Endothelial cell of umbilical vein (primary cell): ENCODE measurements around the gene DPP6. TPM values are rescaled to one million over a fixed set of nuclear protein-coding genes. Genes with fewer than 3 reads are reported as not detected.

Source experiments
- BruUV-seq: library from RNA; stranded (reverse); fragments of 400-500 nt; replicated peaks from 2 replicates; lab custom pipeline; 2021; lab: Mats Ljungman, UMichigan
- CTCF ChIA-PET: fragments of 300-600, 350-600 bp; sonication (Branson Sonifier 250); formaldehyde crosslinking; loops from one replicate; lab custom pipeline; 2021; ENCODE audit warnings: antibody characterized with exemption, inconsistent platforms; lab: Charles Lee
- POLR2A ChIA-PET: fragments of 300-600, 350-600 bp; sonication (Branson Sonifier 250); formaldehyde crosslinking; loops from one replicate; lab custom pipeline; 2021; ENCODE audit warnings: antibody characterized with exemption, inconsistent platforms; lab: Charles Lee
- DNase-seq: peaks from one replicate; pipeline ENCODE4 v3.0.0-alpha.2; 2011; ENCODE audit warnings: low read depth, low spot score
- FAIRE-seq: peaks from 2 replicates; lab custom pipeline; 2011; peaks lifted over from hg19 to GRCh38; lab: Jason Lieb, UNC
- H2AFZ ChIP-seq: 2 replicates; pipeline ENCODE4 v1.6.0; 2012; ENCODE audit warnings: low read depth, low read length, control low read depth, inconsistent platforms
- H3K27ac ChIP-seq: 2 replicates; pipeline ENCODE4 v1.5.1; 2011; ENCODE audit warnings: low read depth, mild to moderate bottlenecking, control low read depth, low read length, moderate library complexity; ENCODE audit not compliant: insufficient read depth
- H3K27me3 ChIP-seq, 2 experiments: 2 replicates each; pipeline versions ENCODE4 v1.6.0 to v1.6.1; 2011; ENCODE audit warnings: low read length in 2 of 2, mixed read lengths in 1 of 2; ENCODE audit not compliant: control insufficient read depth in 2 of 2, insufficient read depth in 2 of 2
- H3K36me3 ChIP-seq, 2 experiments: 2 replicates in 1 of 2; 3 replicates in 1 of 2; pipeline ENCODE4 v1.5.1; 2011; ENCODE audit warnings: low read length in 2 of 2, mild to moderate bottlenecking in 1 of 2, moderate library complexity in 1 of 2; ENCODE audit not compliant: control insufficient read depth in 2 of 2, insufficient read depth in 2 of 2; ENCODE audit errors: extremely low read depth in 1 of 2
- H3K4me1 ChIP-seq: 3 replicates; pipeline ENCODE4 v1.5.1; 2011; ENCODE audit warnings: mild to moderate bottlenecking, low read length; ENCODE audit not compliant: control insufficient read depth, insufficient read depth; ENCODE audit errors: extremely low read depth
- H3K4me2 ChIP-seq: 2 replicates; pipeline ENCODE4 v1.6.1; 2011; ENCODE audit warnings: low read length, control low read depth, mixed read lengths; ENCODE audit not compliant: insufficient read depth
- H3K4me3 ChIP-seq, 3 experiments: fragments of 200-600 bp in 1 of 3; sonication (generic), shearing (Covaris generic) in 1 of 3; replicated peaks in 1 of 3; 2 replicates each; pipeline ENCODE4 v1.5.1; 2011 to 2016; ENCODE audit warnings: control low read depth in 3 of 3, low read length in 3 of 3, mild to moderate bottlenecking in 2 of 3, inconsistent platforms in 1 of 3, low read depth in 1 of 3, moderate library complexity in 1 of 3; ENCODE audit not compliant: insufficient read depth in 1 of 3
- H3K79me2 ChIP-seq: 2 replicates; pipeline ENCODE4 v1.6.0; 2012; ENCODE audit warnings: low read length, inconsistent platforms; ENCODE audit not compliant: control insufficient read depth, insufficient read depth
- H3K9ac ChIP-seq: replicated peaks from 2 replicates; pipeline ENCODE3; 2011; ENCODE audit warnings: low read length, control low read depth; ENCODE audit not compliant: insufficient read depth; ENCODE audit errors: extremely low read depth
- H3K9me1 ChIP-seq: replicated peaks from 3 replicates; pipeline ENCODE4 v1.6.0; 2011; ENCODE audit warnings: mild to moderate bottlenecking, low read length; ENCODE audit not compliant: control insufficient read depth, insufficient read depth; ENCODE audit errors: extremely low read depth
- H3K9me3 ChIP-seq: replicated peaks from 2 replicates; pipeline ENCODE4 v1.5.1; 2012; ENCODE audit warnings: low read length, inconsistent platforms; ENCODE audit not compliant: control insufficient read depth, insufficient read depth
- H4K20me1 ChIP-seq: replicated peaks from 2 replicates; pipeline ENCODE3; 2011; ENCODE audit warnings: mild to moderate bottlenecking, low read length; ENCODE audit not compliant: control insufficient read depth, insufficient read depth; ENCODE audit errors: extremely low read depth
- CTCF ChIP-seq, 2 donors: IDR thresholded peaks; 1 replicate in 1 of 2; 2 replicates in 1 of 2; pipeline ENCODE4 v1.5.1; 2011; ENCODE audit warnings: low read length in 2 of 2, mild to moderate bottlenecking in 2 of 2, moderate library complexity in 2 of 2, control low read depth in 1 of 2, inconsistent platforms in 1 of 2, low read depth in 1 of 2; ENCODE audit not compliant: insufficient read depth in 1 of 2; ENCODE audit errors: extremely low read depth in 1 of 2
- EZH2 ChIP-seq: IDR thresholded peaks from 2 replicates; pipeline ENCODE4 v1.6.1; 2012; ENCODE audit warnings: borderline replicate concordance, low read depth, mild to moderate bottlenecking, moderate library complexity, low read length, inconsistent platforms; ENCODE audit not compliant: severe bottlenecking
- FOS ChIP-seq: IDR thresholded peaks from 2 replicates; pipeline ENCODE4 v1.6.1; 2011; ENCODE audit warnings: mild to moderate bottlenecking, low read length, moderate library complexity, borderline replicate concordance; ENCODE audit not compliant: insufficient read depth
- GATA2 ChIP-seq: IDR thresholded peaks from 2 replicates; pipeline ENCODE4 v1.7.0; 2011; ENCODE audit warnings: low read depth, mild to moderate bottlenecking, moderate library complexity, mixed read lengths, low read length; ENCODE audit not compliant: insufficient read length, insufficient read depth
- JUN ChIP-seq: IDR thresholded peaks from 2 replicates; pipeline ENCODE4 v1.6.1; 2011; ENCODE audit warnings: borderline replicate concordance, low read depth; ENCODE audit not compliant: insufficient read length, insufficient read depth
- MYC ChIP-seq: IDR thresholded peaks from one replicate; pipeline ENCODE4 v1.6.1; 2011; ENCODE audit warnings: mild to moderate bottlenecking, low read depth, low read length
- POLR2A ChIP-seq: IDR thresholded peaks from 2 replicates; pipeline ENCODE4 v1.6.1; 2012; ENCODE audit warnings: low read depth, mild to moderate bottlenecking, control low read depth, low read length
- POLR2AphosphoS5 ChIP-seq: IDR thresholded peaks from 2 replicates; pipeline ENCODE4 v1.6.1; 2012; ENCODE audit warnings: low read depth, mild to moderate bottlenecking, control low read depth, low read length, moderate library complexity; ENCODE audit not compliant: insufficient read depth
- dilution Hi-C: fragments of 300-500 bp; cut with MboI; formaldehyde crosslinking; loops from one replicate; pipeline ENCODE4 v1.15.0; 2019; ENCODE audit warnings: low sequenced_read_pairs; ENCODE audit not compliant: extremely low pct_ligation_motif_present
- intact Hi-C: fragments of 100-400 bp; cut with micrococcal nuclease; formaldehyde crosslinking; loops from one replicate; pipeline ENCODE4 v1.10.0; 2022
- polyA plus RNA-seq, 4 experiments: library from polyadenylated mRNA; depleted of rRNA in 3 of 4; stranded (reverse) in 3 of 4; unstranded in 1 of 4; fragments of >200 nt; gene quantifications; 2 replicates each; pipeline versions ENCODE4 v1.2.1 to v1.2.3, GENCODE V29; 2011 to 2012; ENCODE audit warnings: missing spikeins in 1 of 4
- total RNA-seq: library from RNA; stranded (reverse); gene quantifications from 2 replicates; pipeline ENCODE4 v1.2.3, GENCODE V29; 2021
- TF ChIP-seq, protein P1 (sequence below): IDR thresholded peaks from 2 replicates; pipeline ENCODE4 v1.6.1; 2011; ENCODE audit not compliant: insufficient read depth, insufficient read length

DPP6 gene
- total and polyA plus RNA-seq, 2 donors (not counting 3 experiments of a cell fraction or from before 2014, with no cell fraction given), result not detected

GRCh38 chr7:154777908-154778307, 725.7 kb downstream of the DPP6 start:
- intact Hi-C loops (no loop called here), dilution Hi-C loops (no loop called here)
- Histone ChIP-seq H3K36me3 (no peaks in the 10 kb centered on the region), H2AFZ (no peak overlapping the region), H3K79me2 (no peaks in the 10 kb centered on the region), H3K4me3 (no peak overlapping the region), H3K9me1 (no peaks in the 10 kb centered on the region), H3K27ac (no peak overlapping the region), H3K9me3 (peaks cover 11% of the 10 kb centered on the region), H3K27me3 (no peaks in the 10 kb centered on the region), H4K20me1 (no peaks in the 10 kb centered on the region), H3K4me2 (no peak overlapping the region), H3K9ac (no peak overlapping the region), H3K4me1 (no peaks in the 10 kb centered on the region)
- ChIA-PET CTCF (no interaction called here), POLR2A (no interaction called here)
- DNase-seq (no peak), FAIRE-seq (no peak)
- TF ChIP-seq MYC (no peak), FOS (no peak)
- BruUV-seq, result no TSS peak

DNA sequence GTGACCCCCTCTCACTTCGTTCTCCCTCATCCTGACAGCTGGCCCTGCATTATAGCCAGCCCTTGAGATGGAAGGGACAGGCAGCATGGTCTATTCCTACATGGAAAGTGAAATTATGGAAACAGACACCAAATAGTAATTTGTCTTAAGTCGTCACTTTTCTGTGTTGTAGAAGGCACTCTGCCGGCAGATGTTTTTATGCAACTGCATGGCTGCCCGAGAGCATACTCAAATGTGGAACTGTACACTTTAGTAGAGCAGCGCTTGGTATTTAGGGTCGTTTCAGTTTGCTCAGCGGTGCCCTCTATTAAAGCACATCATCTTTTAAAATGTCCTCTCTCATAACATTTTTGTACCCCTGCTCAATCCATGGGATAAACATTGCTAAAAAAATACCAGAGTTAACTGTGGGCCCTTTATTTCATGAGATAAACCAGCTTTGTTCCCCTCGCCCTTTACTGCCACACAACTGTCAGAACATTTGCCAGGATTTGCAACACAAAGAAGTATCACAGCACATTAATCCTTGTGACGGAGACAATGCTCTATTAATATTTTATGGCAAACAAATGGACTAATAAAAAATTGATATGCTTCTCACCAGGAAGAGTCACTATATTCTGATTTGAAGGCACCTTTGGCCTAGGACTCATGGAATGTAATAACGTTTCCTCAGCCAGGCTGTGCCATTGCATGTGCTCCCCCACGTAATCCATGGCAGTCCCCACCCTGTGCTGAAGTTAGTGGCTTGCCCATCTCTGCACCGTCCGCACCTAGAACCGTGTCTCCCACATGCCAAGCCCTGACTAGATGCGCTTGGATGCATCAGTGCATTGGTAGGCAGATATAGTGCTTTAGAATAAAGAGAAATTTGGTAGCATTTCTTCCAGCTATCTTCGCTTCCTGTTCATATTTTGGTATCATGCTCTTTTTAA, 729.4 kb downstream of the DPP6 start:
- POLR2A ChIA-PET, result no interaction called here
- BruUV-seq, result no TSS peak

More for the DNA sequence above, 729.4 kb downstream of the DPP6 start:
- intact Hi-C loops, result no loop called here
- peaks cover 7% of the 10 kb centered on the region for H3K9me3 ChIP-seq
- no peaks in the 10 kb centered on the region for H3K36me3 ChIP-seq
- no peaks in the 10 kb centered on the region for H3K27me3 ChIP-seq
- no peaks in the 10 kb centered on the region for H4K20me1 ChIP-seq
- dilution Hi-C loops, result no loop called here
- FAIRE-seq, result no peak
- H3K4me2 ChIP-seq, result no peak overlapping the region
- no peaks in the 10 kb centered on the region for H3K79me2 ChIP-seq
- no peaks in the 10 kb centered on the region for H3K9me1 ChIP-seq
- no peaks in the 10 kb centered on the region for H3K4me1 ChIP-seq
- no peak overlapping the region for H3K27ac ChIP-seq
- TF ChIP-seq CTCF (IDR thresholded peaks at IDR 0.05; ENCODE audit: extremely low read depth in 1 of 2, insufficient read depth in 1 of 2, low read depth in 1 of 2, low read length in 2 of 2) (no peak), POLR2A (no peak), POLR2AphosphoS5 (no peak), GATA2 (no peak), FOS (no peak), JUN (no peak), EZH2 (no peak), MYC (no peak)
- TF ChIP-seq, protein P1, sequence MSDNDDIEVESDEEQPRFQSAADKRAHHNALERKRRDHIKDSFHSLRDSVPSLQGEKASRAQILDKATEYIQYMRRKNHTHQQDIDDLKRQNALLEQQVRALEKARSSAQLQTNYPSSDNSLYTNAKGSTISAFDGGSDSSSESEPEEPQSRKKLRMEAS, result no peak
- CTCF ChIA-PET, result no interaction called here
- H3K9ac ChIP-seq, result no peak overlapping the region
- H2AFZ ChIP-seq, result no peak overlapping the region
- no peak overlapping the region for H3K4me3 ChIP-seq
- DNase-seq, result no peak
